H1 (cell line): ENCODE results near the gene RALA.

Source experiments
- BACH1 ChIP-seq: IDR thresholded peaks from 2 replicates; pipeline ENCODE4 v1.6.1; 2012; ENCODE audit warnings: low read length, improper control_type of control experiment
- CBX5 ChIP-seq: fragments of 300-800, 300-1000 bp; sonication (generic); IDR thresholded peaks from 2 replicates; pipeline ENCODE4 v1.7.1; 2016; ENCODE audit warnings: antibody characterized with exemption, low read length, low read depth
- CBX8 ChIP-seq: fragments of 300-800, 300-1000 bp; sonication (generic); IDR thresholded peaks from 2 replicates; pipeline ENCODE4 v1.7.1; 2016; ENCODE audit warnings: low read depth, low read length, borderline replicate concordance
- CEBPB ChIP-seq: IDR thresholded peaks from 2 replicates; pipeline ENCODE4 v1.6.1; 2012; ENCODE audit warnings: low read depth, low read length
- EGR1 ChIP-seq: IDR thresholded peaks from 2 replicates; pipeline ENCODE4 v1.6.1; 2011; ENCODE audit warnings: low read depth, low read length, borderline replicate concordance
- EP300 ChIP-seq, 2 experiments: IDR thresholded peaks; 1 replicate in 1 of 2; 2 replicates in 1 of 2; pipeline ENCODE4 v1.6.1; 2011 to 2012; ENCODE audit warnings: low read depth in 2 of 2, low read length in 2 of 2, mild to moderate bottlenecking in 2 of 2, borderline replicate concordance in 1 of 2, inconsistent platforms in 1 of 2, moderate library complexity in 1 of 2
- EZH2 ChIP-seq: fragments of 200-600 bp; sonication (generic); IDR thresholded peaks from 2 replicates; pipeline ENCODE4 v1.7.1; 2012; ENCODE audit warnings: low read depth, mild to moderate bottlenecking, moderate library complexity, low read length, inconsistent platforms; ENCODE audit not compliant: severe bottlenecking
- HDAC2 ChIP-seq, 2 experiments: fragments of 300-600 bp in 1 of 2; sonication (generic) in 1 of 2; IDR thresholded peaks; 2 replicates each; pipeline ENCODE4 v1.6.1; 2011 to 2012; ENCODE audit warnings: low read depth in 2 of 2, low read length in 2 of 2, mild to moderate bottlenecking in 2 of 2, moderate library complexity in 2 of 2, borderline replicate concordance in 1 of 2, inconsistent platforms in 1 of 2
- JUND ChIP-seq: IDR thresholded peaks from 2 replicates; pipeline ENCODE4 v1.6.1; 2011; ENCODE audit warnings: mild to moderate bottlenecking, improper control_type of control experiment, low read length
- SIN3A ChIP-seq, 2 experiments: IDR thresholded peaks in 1 of 2; conservative IDR thresholded peaks in 1 of 2; 2 replicates each; pipeline ENCODE4 v1.6.1; 2011 to 2012; ENCODE audit warnings: low read length in 2 of 2, improper control_type of control experiment in 1 of 2, low read depth in 1 of 2, mild to moderate bottlenecking in 1 of 2
- SP1 ChIP-seq: IDR thresholded peaks from 2 replicates; pipeline ENCODE4 v1.6.1; 2011; ENCODE audit warnings: low read depth, low read length
- TAF1 ChIP-seq: IDR thresholded peaks from 2 replicates; pipeline ENCODE4 v1.6.1; 2011; ENCODE audit warnings: mild to moderate bottlenecking, low read depth, low read length
- TF ChIP-seq, protein P1 (sequence below), 3 experiments: IDR thresholded peaks; 1 replicate in 2 of 3; 2 replicates in 1 of 3; pipeline versions ENCODE4 v1.5.1 to v1.6.1; 2011; ENCODE audit warnings: low read length in 3 of 3, mild to moderate bottlenecking in 3 of 3, inconsistent platforms in 2 of 3, low read depth in 1 of 3, moderate library complexity in 1 of 3; ENCODE audit not compliant: insufficient read depth in 1 of 3; ENCODE audit errors: control extremely low read depth in 1 of 3
- TF ChIP-seq, protein P2 (sequence below): IDR thresholded peaks from 2 replicates; pipeline ENCODE4 v1.6.1; 2012; ENCODE audit warnings: low read length, inconsistent platforms

DNA sequence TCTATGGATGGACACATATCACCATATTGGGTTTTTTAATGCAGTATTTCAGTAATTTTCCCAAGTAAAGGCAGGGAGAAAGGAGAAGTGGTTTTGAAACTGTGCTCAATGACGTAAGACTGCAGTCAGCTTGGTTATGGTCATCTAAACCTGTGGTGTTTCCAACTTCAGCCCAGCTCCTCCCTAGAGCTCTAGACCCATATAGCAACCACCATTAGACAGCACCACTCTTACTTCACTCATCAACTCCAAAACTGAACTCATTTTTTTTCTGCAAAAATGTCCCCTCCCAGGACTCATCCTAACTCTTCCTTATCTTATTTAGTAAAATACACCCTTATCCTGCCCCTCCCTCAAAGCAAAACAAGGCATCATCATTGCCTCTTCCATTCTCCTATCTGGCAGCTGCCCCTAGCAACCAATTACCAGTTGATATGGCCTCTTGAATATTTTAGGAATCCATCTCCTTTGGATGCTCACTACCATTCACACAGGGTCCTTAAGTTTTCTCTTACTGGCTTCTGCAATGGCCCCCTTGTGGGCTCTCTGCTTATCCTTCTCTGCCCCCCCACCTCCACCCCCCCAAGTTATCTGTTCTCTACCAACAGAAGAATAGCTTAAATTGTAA is 1.5 kb upstream of the RALA start:
- no peak for TF ChIP-seq EGR1
- no peak for TF ChIP-seq BACH1
- TF ChIP-seq, protein P1, sequence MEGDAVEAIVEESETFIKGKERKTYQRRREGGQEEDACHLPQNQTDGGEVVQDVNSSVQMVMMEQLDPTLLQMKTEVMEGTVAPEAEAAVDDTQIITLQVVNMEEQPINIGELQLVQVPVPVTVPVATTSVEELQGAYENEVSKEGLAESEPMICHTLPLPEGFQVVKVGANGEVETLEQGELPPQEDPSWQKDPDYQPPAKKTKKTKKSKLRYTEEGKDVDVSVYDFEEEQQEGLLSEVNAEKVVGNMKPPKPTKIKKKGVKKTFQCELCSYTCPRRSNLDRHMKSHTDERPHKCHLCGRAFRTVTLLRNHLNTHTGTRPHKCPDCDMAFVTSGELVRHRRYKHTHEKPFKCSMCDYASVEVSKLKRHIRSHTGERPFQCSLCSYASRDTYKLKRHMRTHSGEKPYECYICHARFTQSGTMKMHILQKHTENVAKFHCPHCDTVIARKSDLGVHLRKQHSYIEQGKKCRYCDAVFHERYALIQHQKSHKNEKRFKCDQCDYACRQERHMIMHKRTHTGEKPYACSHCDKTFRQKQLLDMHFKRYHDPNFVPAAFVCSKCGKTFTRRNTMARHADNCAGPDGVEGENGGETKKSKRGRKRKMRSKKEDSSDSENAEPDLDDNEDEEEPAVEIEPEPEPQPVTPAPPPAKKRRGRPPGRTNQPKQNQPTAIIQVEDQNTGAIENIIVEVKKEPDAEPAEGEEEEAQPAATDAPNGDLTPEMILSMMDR (IDR thresholded peaks at IDR 0.05; ENCODE audit: control extremely low read depth in 1 of 3, insufficient read depth in 1 of 3, low read depth in 1 of 3, low read length in 3 of 3): no peak
- TF ChIP-seq CEBPB: no peak
- no peak for TF ChIP-seq EZH2
- no peak for TF ChIP-seq SP1
- TF ChIP-seq JUND: no peak
- TF ChIP-seq, protein P2, sequence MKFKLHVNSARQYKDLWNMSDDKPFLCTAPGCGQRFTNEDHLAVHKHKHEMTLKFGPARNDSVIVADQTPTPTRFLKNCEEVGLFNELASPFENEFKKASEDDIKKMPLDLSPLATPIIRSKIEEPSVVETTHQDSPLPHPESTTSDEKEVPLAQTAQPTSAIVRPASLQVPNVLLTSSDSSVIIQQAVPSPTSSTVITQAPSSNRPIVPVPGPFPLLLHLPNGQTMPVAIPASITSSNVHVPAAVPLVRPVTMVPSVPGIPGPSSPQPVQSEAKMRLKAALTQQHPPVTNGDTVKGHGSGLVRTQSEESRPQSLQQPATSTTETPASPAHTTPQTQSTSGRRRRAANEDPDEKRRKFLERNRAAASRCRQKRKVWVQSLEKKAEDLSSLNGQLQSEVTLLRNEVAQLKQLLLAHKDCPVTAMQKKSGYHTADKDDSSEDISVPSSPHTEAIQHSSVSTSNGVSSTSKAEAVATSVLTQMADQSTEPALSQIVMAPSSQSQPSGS: no peak
- TF ChIP-seq TAF1: no peak
- no peak for TF ChIP-seq CBX8
- no peak for TF ChIP-seq EP300 (IDR thresholded peaks at IDR 0.05; ENCODE audit: borderline replicate concordance in 1 of 2, low read depth in 2 of 2, low read length in 2 of 2)
- TF ChIP-seq HDAC2 (IDR thresholded peaks at IDR 0.05; ENCODE audit: borderline replicate concordance in 1 of 2, low read depth in 2 of 2, low read length in 2 of 2): no peak
- no peak for TF ChIP-seq CBX5
- TF ChIP-seq SIN3A (conservative IDR thresholded peaks at IDR 0.05 in 1 of 2, IDR thresholded peaks at IDR 0.05 in 1 of 2; ENCODE audit: low read depth in 1 of 2, low read length in 2 of 2): no peak
